Right kidney (tissue), 1 donor: Measurements from ENCODE around the gene ZMIZ1.
"Not testable (repeated sequence)": the region's sequence is repeated elsewhere in the genome, so short reads cannot be mapped to it uniquely, and the experiment has no call there.

Experiments
- DNase-seq: peaks from one replicate; pipeline ENCODE4 v3.0.0-alpha.2; 2016

The ZMIZ1 gene

GRCh38 chr10:79267499-79267898 is 198.7 kb downstream of the ZMIZ1 start:
- no peak for DNase-seq

GRCh38 chr10:79268161-79268601 is 199.4 kb downstream of the ZMIZ1 start:
- no peak for DNase-seq

GRCh38 chr10:79268742-79269141 is 200.0 kb downstream of the ZMIZ1 start:
- DNase-seq: no peak

GRCh38 chr10:79269443-79269842 is 200.7 kb downstream of the ZMIZ1 start:
- no peak for DNase-seq

GRCh38 chr10:79269969-79270368 is 201.2 kb downstream of the ZMIZ1 start:
- no peak for DNase-seq

- no peak for DNase-seq
Observed at GRCh38 chr10:79270466-79271246, 201.9 kb downstream of the ZMIZ1 start.

GRCh38 chr10:79272353-79272752 is 203.6 kb downstream of the ZMIZ1 start:
- DNase-seq: no peak

- DNase-seq: no peak
Observed at GRCh38 chr10:79273604-79274003, 204.8 kb downstream of the ZMIZ1 start.

GRCh38 chr10:79274279-79275104 is 205.7 kb downstream of the ZMIZ1 start:
- no peak for DNase-seq

GRCh38 chr10:79275105-79275430 is 206.3 kb downstream of the ZMIZ1 start:
- DNase-seq: no peak

GRCh38 chr10:79275431-79275851 is 206.7 kb downstream of the ZMIZ1 start:
- no peak for DNase-seq

- DNase-seq: no peak
Observed at GRCh38 chr10:79277579-79278269, 209.0 kb downstream of the ZMIZ1 start.

- DNase-seq: not testable (repeated sequence)
Observed at GRCh38 chr10:79279047-79279446, 210.3 kb downstream of the ZMIZ1 start.

- DNase-seq: no peak
Observed at GRCh38 chr10:79280956-79281355, 212.2 kb downstream of the ZMIZ1 start.

GRCh38 chr10:79282388-79282787 is 213.6 kb downstream of the ZMIZ1 start:
- no peak for DNase-seq

GRCh38 chr10:79283616-79284015 is 214.8 kb downstream of the ZMIZ1 start:
- DNase-seq: no peak

- no peak for DNase-seq
Observed at GRCh38 chr10:79284158-79284871, 215.5 kb downstream of the ZMIZ1 start.

- no peak for DNase-seq
Observed at GRCh38 chr10:79285315-79286197, 216.8 kb downstream of the ZMIZ1 start.

GRCh38 chr10:79286318-79286951 is 217.7 kb downstream of the ZMIZ1 start:
- no peak for DNase-seq

- DNase-seq: no peak
Observed at GRCh38 chr10:79287973-79288723, 219.4 kb downstream of the ZMIZ1 start.
